Heart left ventricle (tissue), 16 donors: Measurements from ENCODE around the gene ZBTB25. TPM values are rescaled to one million over a fixed set of nuclear protein-coding genes. Genes with fewer than 3 reads are reported as not detected.

Source experiments
- ATAC-seq, 4 donors: fragments of 200-7000 bp; cut with Tn5 transposase; one replicate each; pipeline ENCODE4 v1.9.1; 2020 to 2022; ENCODE audit warnings: moderate library complexity in 4 of 4, mild to moderate bottlenecking in 3 of 4, moderate number of reproducible peaks in 1 of 4
- DNase-seq, 5 donors: peaks; one replicate each; pipeline ENCODE4 v3.0.0-alpha.2; 2020
- H3K27ac ChIP-seq, 12 donors: fragments of 200-600 bp; sonication (generic) in 4 of 12; one replicate each; pipeline versions ENCODE4 v1.5.0 to v1.8.0; 2016 to 2022; ENCODE audit warnings: mild to moderate bottlenecking in 2 of 12
- H3K27me3 ChIP-seq, 9 donors: fragments of 200-600 bp; sonication (generic) in 2 of 9; one replicate each; pipeline versions ENCODE4 v1.5.1 to v1.8.0; 2016 to 2022; ENCODE audit warnings: mild to moderate bottlenecking in 3 of 9
- H3K36me3 ChIP-seq, 9 donors: fragments of 200-600 bp; sonication (generic) in 2 of 9; one replicate each; pipeline versions ENCODE4 v1.5.0 to v1.8.0; 2018 to 2022; ENCODE audit warnings: mild to moderate bottlenecking in 2 of 9
- H3K4me1 ChIP-seq, 12 donors: fragments of 200-600 bp; sonication (generic) in 4 of 12; one replicate each; pipeline versions ENCODE4 v1.5.0 to v1.8.0; 2016 to 2022; ENCODE audit warnings: mild to moderate bottlenecking in 3 of 12
- H3K4me3 ChIP-seq, 12 donors: fragments of 200-600 bp; sonication (generic) in 4 of 12; one replicate each; pipeline versions ENCODE4 v1.5.0 to v1.8.0; 2017 to 2022; ENCODE audit warnings: mild to moderate bottlenecking in 9 of 12, moderate library complexity in 4 of 12
- H3K9me3 ChIP-seq, 12 donors: fragments of 200-600 bp; sonication (generic) in 4 of 12; one replicate each; pipeline versions ENCODE4 v1.5.0 to v1.8.0; 2016 to 2022; ENCODE audit warnings: mild to moderate bottlenecking in 1 of 12
- CTCF ChIP-seq, 12 donors: fragments of 200-600 bp; sonication (generic) in 4 of 12; IDR thresholded peaks; one replicate each; pipeline versions ENCODE4 v1.5.0 to v1.8.0; 2018 to 2022; ENCODE audit warnings: antibody characterized with exemption in 12 of 12, mild to moderate bottlenecking in 5 of 12
- POLR2A ChIP-seq, 2 donors: fragments of 450-650 bp; IDR thresholded peaks; one replicate each; pipeline ENCODE4 v1.6.1; 2017; ENCODE audit warnings: antibody characterized with exemption in 2 of 2, mild to moderate bottlenecking in 2 of 2, moderate library complexity in 2 of 2
- WGBS, 4 donors: extraction: QIAGEN DNeasy Blood & Tissue Kit in 2 of 4; methylation state at CpG; one replicate each; pipeline versions ENCODE4 v1.1.5 to v1.1.7; 2013 to 2018; 5-methylcytosine and 5-hydroxymethylcytosine counted together
- intact Hi-C, 10 donors: fragments of 100-400 bp; cut with DNase I; formaldehyde crosslinking; loops; one replicate each; pipeline versions ENCODE4 v1.11.1 to v1.14.2; 2022
- long read RNA-seq, 3 donors: library from polyadenylated mRNA; unstranded; transcript quantifications; one replicate each; pipeline ENCODE4 v2.0.0, GENCODE V29; 2020 to 2021
- polyA plus RNA-seq, 2 donors: library from polyadenylated mRNA; stranded (reverse); fragments of 200-250 nt; gene quantifications; one replicate each; pipeline ENCODE4 v1.2.3, GENCODE V29; 2013
- total RNA-seq, 9 donors: library from RNA; depleted of rRNA in 2 of 9; stranded (reverse); fragments of >200 nt in 2 of 9; fragmentation: NEBNext Ultra II Directional in 3 of 9; extraction: Animal tissue kit (Norgen Biotek cat#: 25700) in 3 of 9; gene quantifications; one replicate each; pipeline versions ENCODE4 v1.1.0 to v1.2.4, GENCODE V29; 2016 to 2023
- donor health status: ischemic (EF 13 %, LVEDD 7.1; RV severe dilation, severe dysfunction).
- donor health status: healthy with polysubstance abuse.
- donor health status: DM: no; HTN: yes; CAD: no.
- donor health status: DM: no; HTN: no; CAD: no.
- donor health status: ischemic (EF 25% LVEDD 6.9; RV normal size, moderate dysfunction).
- donor health status: ischemic (EF 25% LVEDD 5.7; RV mildly dilated, moderate dysfunction).
- donor health status: healthy.
- donor health status: DM: yes; HTN: yes; CAD: no.
- donor health status: ischemic (EF 35%, LVEDD 5.7; RV mildly dilated, moderate dysfunction).
- donor health status: nonischemic (EF 11% LVEDD 7.7; RV severe dilation, severe dysfunction).
- donor health status: DM: yes; HTN: yes; CAD: no.
- donor health status: PGD.
- donor health status: ischemic (EF 29% LVEDD 5.4; RV normal size, mild dysfunction).
- donor health status: nonischemic (EF 23%, LVEDD 6.1; RV moderate dilation, normal function).

Gene ZBTB25
- 10 to 100 TPM; 12.5 to 28.0 (median 19.0) TPM for total RNA-seq
- polyA plus RNA-seq: 10 to 100 TPM in 1 of 2 donors, 1 to 10 TPM in 1; 4.0 to 10.0 TPM
- long read RNA-seq, donor 1, partial matches to known transcripts: 1 of 12 reads
- long read RNA-seq, donor 1, other reads (novel, unspliced or antisense): 11 of 12 reads
- long read RNA-seq, donor 2, full-length matches to known transcripts: 3 of 16 reads
- long read RNA-seq, donor 2, partial matches to known transcripts: 0 of 16 reads
- long read RNA-seq, donor 2, other reads (novel, unspliced or antisense): 13 of 16 reads
- long read RNA-seq, donor 3, partial matches to known transcripts: 0 of 5 reads
- long read RNA-seq, donor 3, other reads (novel, unspliced or antisense): 5 of 5 reads

GRCh38 chr14:64503434-64504309 lies at the start of gene ZBTB25:
ZBTB25 (minus strand) TSS chr14:64503838; CDS start chr14:64490533, 13,305 bp downstream.
- peak within 1 kb of the TSS; percentile 68 to 97 (median 89) for H3K4me3 ChIP-seq
- no peaks in the 10 kb centered on the region for H3K9me3 ChIP-seq
- H3K27me3 ChIP-seq: no peaks in the 10 kb centered on the region
- ATAC-seq: peak; percentile 76 to 90 (median 82)
- peak within 1 kb of the TSS; percentile 96 to 100 (median 98) for H3K27ac ChIP-seq
- peak; percentile 87 to 95 (median 93) for DNase-seq
- peaks cover 8 to 74% (median 56%) of the 10 kb centered on the region in 12 donors for H3K4me1 ChIP-seq
- WGBS, 4 donors: 0 to 1% (median 0%) methylated on average over 32 to 87 of the region's 87 CpGs
- intact Hi-C loops: loop anchor here in 2 of 10 donors (2.0 to 10.0 kb wide), 2 partner anchors 37 to 159 kb away; partner anchors contain the start of gene HSPA2 (in 1 of the 2)
- peaks cover 0 to 6% (median 0%) of the 10 kb centered on the region in 9 donors for H3K36me3 ChIP-seq
- peak in 1 of 12 donors; percentile 15 for TF ChIP-seq CTCF (IDR thresholded peaks at IDR 0.05)
- TF ChIP-seq POLR2A (IDR thresholded peaks at IDR 0.05): peak in 1 of 2 donors; percentile 90

GRCh38 chr14:64550621-64551333 lies 47.1 kb upstream of the ZBTB25 start:
- intact Hi-C loops: no loop called here
- no peak for ATAC-seq
- Histone ChIP-seq H3K4me1 (peaks cover 0 to 16% (median 10%) of the 10 kb centered on the region in 12 donors), H3K36me3 (no peaks in the 10 kb centered on the region), H3K27ac (no peak overlapping the region), H3K9me3 (no peaks in the 10 kb centered on the region), H3K27me3 (peaks cover 0 to 17% (median 0%) of the 10 kb centered on the region in 9 donors), H3K4me3 (peak overlapping the region in 3 of 12 donors; percentile 37 to 55 (median 53))
- DNase-seq: no peak
- no peak for TF ChIP-seq CTCF (IDR thresholded peaks at IDR 0.05)
- no peak for TF ChIP-seq POLR2A (IDR thresholded peaks at IDR 0.05)
- 66 to 72% (median 69%) methylated on average over 7 of the region's 7 CpGs for WGBS, 4 donors

GRCh38 chr14:64549791-64550620 lies 46.4 kb upstream of the ZBTB25 start, which contains the start of gene PPP1R36:
PPP1R36 (plus strand) TSS chr14:64549961; CDS start chr14:64549998, 37 bp downstream.
- H3K36me3 ChIP-seq: no peaks in the 10 kb centered on the region
- peak within 1 kb of the TSS; percentile 12 to 57 (median 46) for H3K4me3 ChIP-seq
- DNase-seq (peak in 4 of 5 donors; percentile 27 to 77 (median 46)), ATAC-seq (peak in 3 of 4 donors; percentile 83 to 95 (median 95))
- TF ChIP-seq POLR2A (IDR thresholded peaks at IDR 0.05) (no peak), CTCF (IDR thresholded peaks at IDR 0.05) (no peak)
- H3K9me3 ChIP-seq: no peaks in the 10 kb centered on the region
- WGBS, 4 donors: 8 to 11% (median 9%) methylated on average over 48 to 54 of the region's 54 CpGs
- intact Hi-C loops: loop anchor here in 1 of 10 donors (10.0 kb wide), 1 partner anchor 215 kb away; no protein-coding TSS in a partner anchor
- H3K27me3 ChIP-seq: peaks cover 0 to 17% (median 0%) of the 10 kb centered on the region in 9 donors
- H3K27ac ChIP-seq: no peak within 1 kb of the TSS
- H3K4me1 ChIP-seq: peaks cover 0 to 16% (median 10%) of the 10 kb centered on the region in 12 donors
